Epithelial cell of proximal tubule (primary cell): ENCODE measurements around the gene SHC1. TPM values are rescaled to one million over a fixed set of nuclear protein-coding genes. Genes with fewer than 3 reads are reported as not detected.
"Not testable (repeated sequence)": the region's sequence is repeated elsewhere in the genome, so short reads cannot be mapped to it uniquely, and the experiment has no call there.

Experiments used
- DNase-seq: peaks from one replicate; pipeline ENCODE4 v3.0.0-alpha.2; 2011; ENCODE audit warnings: low read depth
- H3K4me3 ChIP-seq: 2 replicates; pipeline ENCODE4 v1.5.1; 2011; ENCODE audit warnings: low read depth, mild to moderate bottlenecking, low read length
- CTCF ChIP-seq: conservative IDR thresholded peaks from 2 replicates; pipeline ENCODE4 v1.5.1; 2012; ENCODE audit warnings: low read depth, mild to moderate bottlenecking, low read length
- total RNA-seq: library from RNA; depleted of rRNA; stranded (reverse); fragments of >200 nt; gene quantifications from 2 replicates; pipeline ENCODE4 v1.2.3, GENCODE V29; 2015

Gene SHC1
- total RNA-seq, 1 donor from 2014 or later = 155 TPM

- no peak overlapping the region for H3K4me3 ChIP-seq
- TF ChIP-seq CTCF = peak; percentile 26
- DNase-seq = no peak
Observed at GRCh38 chr1:154998201-154998780, 27.7 kb upstream of the SHC1 start.

- TF ChIP-seq CTCF = no peak
- no peak for DNase-seq
Observed at GRCh38 chr1:154996966-154997701, 26.6 kb upstream of the SHC1 start.

GRCh38 chr1:154995301-154995983 is 24.9 kb upstream of the SHC1 start:
- H3K4me3 ChIP-seq, DNase-seq: not testable (repeated sequence)
- TF ChIP-seq CTCF = peak; percentile 58

More at GRCh38 chr1:154996966-154997701, 26.6 kb upstream of the SHC1 start:
- no peak overlapping the region for H3K4me3 ChIP-seq

GRCh38 chr1:154994591-154994990 is 24.0 kb upstream of the SHC1 start:
- H3K4me3 ChIP-seq = no peak overlapping the region
- TF ChIP-seq CTCF = no peak
- DNase-seq = no peak

- no peak for TF ChIP-seq CTCF
- DNase-seq = no peak
- H3K4me3 ChIP-seq = no peak overlapping the region
Observed at GRCh38 chr1:154994269-154994587, 23.7 kb upstream of the SHC1 start.

- TF ChIP-seq CTCF = no peak
- H3K4me3 ChIP-seq = no peak within 1 kb of the TSS
- DNase-seq = no peak
Observed at GRCh38 chr1:154993572-154994268, 23.2 kb upstream of the SHC1 start, which contains the start of gene LENEP. TSS of gene LENEP (plus strand) at chr1:154993586. CDS start at chr1:154993608, 22 bp downstream.
